Activated CD4-positive, alpha-beta T cell treated with anti-CD3 and anti-CD28 coated beads, Interleukin-2, Interleukin-6, amounts not matched to agents 100 ng/mL and 50 ng/mL, durations not matched to agents 16 hours and 8 hours (primary cell): ENCODE measurements around the gene AMIGO3.

Source experiments
- DNase-seq: peaks from one replicate; pipeline ENCODE4 v3.0.0-alpha.2; 2020

The AMIGO3 gene

GRCh38 chr3:49724586-49724985 is 5.1 kb upstream of the AMIGO3 start:
- DNase-seq = peak; percentile 23

GRCh38 chr3:49723628-49724551 is 4.4 kb upstream of the AMIGO3 start, which contains the start of gene GMPPB:
GMPPB (minus strand) TSS chr3:49723951; CDS start chr3:49723726, 225 bp downstream.
- DNase-seq = peak; percentile 97

- DNase-seq = peak; percentile 70
These were observed 3.8 kb upstream of the AMIGO3 start for GRCh38 chr3:49723296-49723627.

DNA sequence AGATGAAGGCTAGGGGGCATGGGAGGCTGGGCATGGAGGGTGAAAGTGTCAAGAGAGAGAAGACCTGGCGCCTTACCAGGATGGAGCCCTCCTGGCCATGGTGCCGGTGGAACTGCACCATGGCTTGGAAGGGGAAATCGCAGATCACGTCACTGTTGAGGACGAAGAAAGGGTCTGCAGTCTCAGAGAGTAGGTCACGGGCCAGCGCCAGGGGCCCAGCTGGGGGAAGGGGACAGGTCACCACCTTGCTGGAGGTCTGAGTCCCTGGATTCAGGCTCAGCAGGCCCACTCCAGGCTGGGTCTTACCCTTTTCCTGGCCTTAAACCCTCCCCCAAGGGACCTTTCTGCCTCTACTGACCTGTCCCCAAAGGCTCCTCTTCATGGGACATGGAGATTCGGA is 3.4 kb upstream of the AMIGO3 start:
- no peak for DNase-seq

- DNase-seq = no peak
These were observed 2.7 kb upstream of the AMIGO3 start for GRCh38 chr3:49721896-49722781.

DNA sequence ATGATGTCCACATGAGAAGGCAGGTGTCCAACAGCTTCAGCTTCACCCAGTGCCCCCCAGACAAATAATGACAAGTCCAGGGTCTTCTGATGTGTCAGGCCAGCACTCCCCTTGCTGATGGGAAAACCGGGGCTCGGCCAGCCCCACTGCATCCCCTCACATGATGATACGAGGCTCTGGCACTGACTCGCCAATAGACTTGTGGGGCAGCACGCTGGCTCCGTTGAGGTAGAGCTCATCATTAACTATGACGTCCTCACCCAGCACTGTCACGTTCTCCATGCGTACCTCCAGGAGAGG is 2.1 kb upstream of the AMIGO3 start:
- no peak for DNase-seq

DNA sequence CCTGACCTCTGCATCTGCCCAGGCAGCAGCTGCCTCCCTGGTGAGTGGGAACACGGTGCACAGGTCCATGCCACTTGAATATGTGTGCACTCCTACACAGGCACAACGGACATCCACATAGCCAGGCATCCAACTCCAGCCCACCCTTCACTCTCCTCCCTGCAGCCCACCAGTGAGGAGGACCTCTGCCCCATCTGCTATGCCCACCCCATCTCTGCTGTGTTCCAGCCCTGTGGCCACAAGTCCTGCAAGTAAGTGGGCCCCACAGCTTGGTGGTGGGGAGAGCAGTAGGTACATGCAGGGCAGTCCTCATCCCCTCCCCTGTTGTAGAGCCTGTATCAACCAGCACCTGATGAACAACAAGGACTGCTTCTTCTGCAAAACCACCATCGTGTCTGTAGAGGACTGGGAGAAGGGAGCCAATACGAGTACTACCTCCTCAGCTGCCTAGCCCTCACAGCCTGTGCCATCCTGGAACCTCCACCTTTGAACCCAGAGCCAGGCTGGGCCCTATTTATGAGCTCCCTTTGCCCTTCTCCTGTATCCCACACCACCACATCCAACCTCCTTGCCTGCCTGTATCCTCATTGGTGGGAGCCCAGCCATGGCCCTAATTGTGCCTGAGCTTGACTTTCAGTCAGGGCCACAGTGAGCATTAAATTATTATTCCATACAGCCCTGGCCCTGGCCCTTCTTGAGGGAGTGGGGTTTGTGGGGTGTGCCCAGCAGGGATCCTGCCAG is 1.5 kb upstream of the AMIGO3 start:
- DNase-seq = no peak

DNA sequence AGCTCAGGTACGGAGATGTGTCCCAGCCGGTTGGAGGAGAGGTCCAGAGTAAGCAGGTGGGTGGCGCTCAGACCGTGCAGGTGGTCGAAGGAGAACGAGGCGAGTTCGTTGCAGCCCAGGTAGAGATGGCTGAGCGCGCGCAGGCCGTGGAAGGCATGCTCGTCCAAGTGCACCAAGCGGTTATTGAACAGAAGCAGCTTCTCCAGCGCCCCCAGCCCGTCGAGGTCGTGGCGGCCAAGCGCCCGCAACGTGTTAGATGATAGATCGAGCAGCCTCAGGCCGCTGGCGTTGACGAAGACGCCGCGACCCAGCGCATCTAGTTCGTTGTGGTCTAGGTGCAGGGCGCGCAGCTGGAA is 648 bp downstream of the AMIGO3 start:
- DNase-seq = peak; percentile 33

- no peak for DNase-seq
These were observed 1.3 kb downstream of the AMIGO3 start for GRCh38 chr3:49717959-49718857.

- DNase-seq = no peak
These were observed 2.1 kb downstream of the AMIGO3 start for GRCh38 chr3:49717211-49717958.

- no peak for DNase-seq
These were observed 2.7 kb downstream of the AMIGO3 start for GRCh38 chr3:49716691-49717210.

- DNase-seq = no peak
These were observed 3.3 kb downstream of the AMIGO3 start for GRCh38 chr3:49716169-49716568.

DNA sequence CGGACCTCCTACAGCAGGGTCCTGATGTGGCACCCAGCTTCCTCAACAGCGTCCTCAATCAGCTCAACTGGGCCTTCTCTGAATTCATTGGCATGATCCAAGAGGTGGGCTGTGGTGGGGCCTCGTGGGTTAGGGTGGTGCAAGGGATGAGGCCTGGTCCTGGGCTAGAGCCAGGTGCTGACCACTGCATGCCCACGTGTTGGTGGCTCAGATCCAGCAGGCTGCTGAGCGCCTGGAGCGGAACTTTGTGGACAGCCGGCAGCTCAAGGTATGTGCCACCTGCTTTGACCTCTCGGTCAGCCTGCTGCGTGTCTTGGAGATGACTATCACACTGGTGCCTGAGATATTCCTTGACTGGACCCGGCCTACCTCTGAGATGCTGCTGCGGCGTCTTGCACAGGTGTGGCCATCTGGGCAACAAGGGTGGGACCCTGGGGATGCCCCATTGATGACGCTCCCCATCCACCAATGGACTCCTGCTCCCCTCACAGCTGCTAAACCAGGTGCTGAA is 3.8 kb downstream of the AMIGO3 start:
- DNase-seq = no peak

- no peak for DNase-seq
These were observed 4.5 kb downstream of the AMIGO3 start for GRCh38 chr3:49714728-49715550.

DNA sequence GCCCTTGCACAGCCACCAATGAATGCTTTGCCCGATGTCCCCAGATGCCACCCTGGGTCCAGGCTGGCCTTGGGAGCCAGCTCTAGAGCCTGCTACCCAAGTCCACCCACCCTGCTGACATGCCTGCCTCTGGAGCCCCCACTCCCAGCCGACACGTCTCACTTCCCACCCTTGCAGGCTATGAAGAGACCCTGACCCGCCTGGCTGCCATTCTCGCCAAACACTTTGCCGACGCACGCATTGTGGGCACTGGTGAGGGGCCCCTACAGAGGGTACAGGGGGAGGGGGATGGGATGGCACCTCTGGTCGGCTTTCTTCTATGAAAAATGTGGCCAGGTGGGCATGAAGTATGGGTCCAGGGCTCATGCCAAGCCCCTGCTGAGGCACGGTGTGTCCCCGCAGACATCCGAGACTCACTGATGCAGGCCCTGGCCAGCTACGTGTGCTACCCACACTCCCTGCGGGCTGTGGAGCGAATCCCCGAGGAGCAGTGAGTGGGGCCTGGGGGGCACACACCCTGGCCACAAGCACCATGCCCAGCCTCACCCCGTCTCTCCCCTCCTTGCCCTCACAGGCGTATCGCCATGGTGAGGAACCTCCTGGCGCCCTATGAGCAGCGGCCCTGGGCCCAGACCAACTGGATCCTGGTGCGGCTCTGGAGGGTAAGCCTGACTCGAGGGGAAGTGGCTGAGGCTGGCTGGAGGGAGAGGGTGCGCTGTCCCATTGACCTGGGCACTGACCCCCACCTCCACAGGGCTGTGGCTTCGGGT is 6.0 kb downstream of the AMIGO3 start:
- DNase-seq = no peak

DNA sequence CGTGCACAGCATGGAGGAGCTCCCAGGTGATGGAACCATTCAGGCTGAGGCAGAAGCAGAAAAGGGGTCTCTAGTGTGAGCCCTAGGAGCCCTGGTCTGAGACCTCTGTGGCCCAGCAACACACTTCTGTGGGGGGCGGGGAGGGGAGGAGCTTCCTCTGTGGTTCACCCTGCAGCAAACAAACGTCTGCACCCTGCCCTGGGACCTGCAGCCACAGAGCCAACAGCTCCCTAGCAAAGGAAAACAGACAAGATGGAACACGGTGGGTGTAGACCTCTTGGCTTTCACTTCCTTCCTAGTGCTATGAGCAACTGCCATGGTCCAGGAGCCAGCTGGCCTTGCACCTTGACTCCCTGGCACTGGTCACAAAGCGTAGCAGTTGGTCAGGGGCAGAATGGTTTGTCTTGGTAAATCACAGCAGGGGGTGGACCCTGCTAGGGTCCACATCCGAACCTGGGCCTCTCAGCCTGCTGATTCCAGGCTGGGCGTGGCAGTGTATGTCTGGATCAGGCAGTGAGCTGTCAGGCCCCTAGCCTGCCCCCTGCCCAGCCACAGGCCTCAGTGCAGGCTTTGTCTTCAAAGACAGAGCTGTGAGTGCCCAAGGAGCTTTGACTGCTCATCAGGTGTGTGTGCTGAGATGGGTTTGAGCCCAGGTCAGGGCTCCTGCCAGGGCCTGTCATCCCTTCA is 6.7 kb downstream of the AMIGO3 start:
- no peak for DNase-seq

GRCh38 chr3:49712166-49712565 is 7.3 kb downstream of the AMIGO3 start:
- no peak for DNase-seq

GRCh38 chr3:49711489-49711888 is 8.0 kb downstream of the AMIGO3 start:
- DNase-seq = no peak

DNA sequence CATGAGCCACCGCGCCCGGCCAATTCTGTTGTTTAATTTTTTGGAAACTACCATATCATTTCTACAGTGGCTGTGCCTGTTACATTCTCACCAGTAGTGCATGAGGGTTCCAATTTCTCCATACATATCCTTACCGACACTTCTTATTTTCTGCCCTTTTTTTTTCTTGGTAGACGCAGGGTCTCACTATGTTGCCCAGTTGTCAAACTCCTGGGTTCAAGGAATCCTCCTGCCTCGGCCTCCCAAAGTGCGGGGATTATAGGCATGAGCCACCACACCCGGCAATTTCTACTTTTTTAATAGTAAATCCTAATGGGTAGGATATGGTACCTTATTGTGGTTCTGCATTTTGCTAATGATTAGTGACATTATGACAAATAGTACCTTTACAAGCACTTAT is 9.6 kb downstream of the AMIGO3 start:
- DNase-seq = no peak
